GM18873 (cell line): ENCODE data around the gene AGPAT4.
"Not testable (repeated sequence)": the region's sequence is repeated elsewhere in the genome, so short reads cannot be mapped to it uniquely, and the experiment has no call there.

Experiments
- ATAC-seq: cut with Tn5 transposase; IDR thresholded peaks from one replicate; pipeline ENCODE4 v1.9.1; 2021; ENCODE audit warnings: mild to moderate bottlenecking, moderate library complexity, moderate number of reproducible peaks; ENCODE audit not compliant: unreplicated experiment, low FRiP score

AGPAT4 gene

GRCh38 chr6:161211380-161212035 lies 62.4 kb downstream of the AGPAT4 start:
- no peak for ATAC-seq

DNA sequence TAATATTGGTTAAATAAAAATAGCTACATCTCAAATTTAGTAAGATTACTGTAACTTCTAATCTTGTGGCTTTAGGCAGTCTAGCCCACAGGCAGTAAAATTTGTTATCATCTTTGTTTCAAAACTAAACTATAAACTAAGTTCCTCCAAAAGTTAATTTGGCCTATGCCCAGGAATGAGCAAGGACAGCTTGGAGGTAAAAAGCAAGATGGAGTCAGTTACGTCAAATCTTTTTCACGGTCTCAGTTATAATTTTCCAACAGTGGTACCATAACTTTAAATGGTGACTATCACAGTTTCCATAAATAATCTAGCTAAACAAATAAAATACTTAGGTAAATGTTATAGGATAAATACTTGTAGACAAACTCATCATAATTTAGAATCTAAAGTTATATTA lies 63.0 kb downstream of the AGPAT4 start:
- no peak for ATAC-seq

DNA sequence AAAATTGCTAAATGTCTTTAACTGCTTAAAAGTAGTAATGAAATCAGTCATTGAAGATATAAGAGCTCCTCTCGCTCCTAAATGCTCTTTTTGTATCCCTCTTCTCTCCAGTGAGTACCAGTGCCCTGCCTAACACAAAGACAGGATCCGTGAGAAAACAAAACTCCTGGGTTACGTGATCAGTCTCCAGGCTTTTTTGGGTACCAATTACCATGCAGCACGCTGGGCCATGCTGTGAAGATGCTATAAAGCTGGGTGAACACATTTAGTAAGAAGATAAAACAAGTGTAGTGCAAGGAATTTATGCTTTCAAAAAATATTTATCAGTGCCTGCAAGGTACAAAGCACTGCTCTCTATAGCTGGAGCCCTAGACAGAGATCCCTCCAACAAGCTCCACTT lies 66.7 kb downstream of the AGPAT4 start:
- no peak for ATAC-seq

DNA sequence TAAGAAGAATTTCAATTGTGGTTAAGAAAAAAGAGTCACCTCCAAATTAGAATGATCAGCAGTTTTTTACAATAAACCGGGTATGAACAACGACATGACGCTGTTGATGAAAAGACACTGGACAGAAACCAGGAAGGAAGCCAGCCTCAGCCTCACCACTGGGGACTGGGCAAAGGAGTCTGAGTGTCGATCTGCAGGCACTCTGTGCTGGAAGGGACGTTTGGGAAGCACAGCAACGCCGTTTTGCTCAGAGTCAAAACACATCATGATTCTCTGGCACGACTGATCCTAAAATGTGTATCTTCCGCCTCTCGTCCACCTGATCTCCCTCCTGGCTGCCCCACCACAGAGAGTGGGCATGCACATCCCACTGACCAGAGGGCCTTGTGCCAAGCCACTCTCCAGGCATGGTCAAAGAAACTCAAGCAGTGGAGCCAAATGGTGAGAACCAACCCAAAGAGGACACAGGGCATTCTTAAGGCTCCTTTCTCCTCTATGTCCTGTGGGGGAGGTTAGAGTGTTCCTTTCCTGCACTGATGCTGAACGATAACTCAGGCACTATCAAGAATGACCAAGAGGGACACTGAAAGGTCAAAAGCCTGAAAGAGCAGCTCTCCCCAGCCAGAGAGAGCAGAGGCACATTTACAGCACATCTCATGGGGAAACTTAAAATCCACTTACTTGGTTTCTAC lies 68.8 kb downstream of the AGPAT4 start:
- ATAC-seq, result no peak

DNA sequence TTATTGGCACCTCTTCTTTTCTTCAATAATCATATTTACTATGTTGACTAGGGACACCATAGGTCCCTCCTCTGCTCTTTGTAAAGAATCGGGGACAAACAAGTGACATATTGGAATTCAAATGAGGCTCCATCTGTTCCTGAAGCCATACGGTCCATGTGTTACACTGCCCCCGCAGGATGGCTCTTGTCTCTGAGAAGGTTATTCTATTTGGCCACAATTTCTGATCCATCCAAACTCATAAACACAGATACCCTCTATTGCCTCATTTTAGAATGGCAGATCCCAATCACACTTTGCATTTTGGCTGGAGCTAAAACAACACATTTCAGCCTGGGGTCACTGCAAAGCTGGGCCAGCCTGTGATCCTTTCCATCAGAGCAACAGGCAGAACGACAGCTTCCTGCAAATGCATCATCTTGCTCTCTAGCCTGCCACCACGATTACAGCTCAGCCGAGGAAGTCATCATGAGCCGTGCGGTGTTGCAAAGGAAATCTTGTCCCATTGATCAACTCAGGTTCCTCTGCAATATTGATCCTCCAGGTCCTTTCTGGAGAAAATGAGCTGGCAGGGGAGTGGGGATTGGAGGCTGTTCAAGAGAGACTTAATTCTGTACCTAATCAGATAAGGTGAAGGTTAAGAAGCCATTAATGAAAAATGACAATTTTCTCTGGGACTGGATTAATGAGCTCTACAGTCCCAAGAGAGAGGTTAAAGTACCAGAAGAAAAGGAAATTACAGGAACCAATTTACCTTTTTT lies 73.1 kb downstream of the AGPAT4 start:
- no peak for ATAC-seq

- no peak for ATAC-seq
Observed at GRCh38 chr6:161199850-161200249, 74.0 kb downstream of the AGPAT4 start.

GRCh38 chr6:161198783-161199460 lies 74.9 kb downstream of the AGPAT4 start:
- ATAC-seq, result no peak

- ATAC-seq, result no peak
Observed at GRCh38 chr6:161198176-161198575, 75.7 kb downstream of the AGPAT4 start.

DNA sequence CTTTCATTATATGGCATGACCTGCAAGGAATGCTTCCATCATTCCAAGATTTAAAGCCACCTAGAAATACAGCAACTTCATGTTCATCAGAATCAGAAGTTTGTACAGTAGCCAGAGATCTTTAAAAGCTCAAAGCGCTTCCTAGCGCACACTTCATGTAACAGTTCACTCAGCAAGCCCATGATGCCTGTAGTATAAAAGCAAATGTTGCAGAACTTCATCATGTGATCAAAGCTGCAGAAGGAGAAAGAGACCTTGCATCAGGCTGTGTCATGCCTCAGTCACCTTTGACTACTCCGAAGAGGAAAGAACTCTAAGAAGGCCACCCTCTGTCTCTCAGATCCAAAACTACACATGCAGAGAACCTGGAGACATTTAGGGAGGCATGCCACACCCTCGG lies 78.5 kb downstream of the AGPAT4 start:
- no peak for ATAC-seq

DNA sequence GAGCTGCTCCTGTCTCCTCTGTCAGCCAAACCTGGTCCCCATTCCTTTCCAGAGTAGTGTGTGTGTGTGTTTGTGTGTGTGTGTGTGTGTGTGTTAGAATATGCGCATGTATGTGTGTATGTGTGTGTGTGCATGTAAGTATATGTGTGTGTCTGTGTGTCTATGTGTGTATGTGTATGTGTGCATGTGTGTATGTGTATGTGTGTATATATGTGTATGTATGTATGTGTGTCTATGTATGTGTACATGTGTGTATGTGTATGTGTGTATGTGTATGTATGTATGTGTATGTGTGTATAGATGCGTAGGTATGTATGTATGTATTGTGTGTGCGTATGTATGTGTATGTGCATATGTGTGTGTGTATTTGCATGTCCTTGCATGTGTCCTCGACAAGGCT lies 79.5 kb downstream of the AGPAT4 start:
- no peak for ATAC-seq

DNA sequence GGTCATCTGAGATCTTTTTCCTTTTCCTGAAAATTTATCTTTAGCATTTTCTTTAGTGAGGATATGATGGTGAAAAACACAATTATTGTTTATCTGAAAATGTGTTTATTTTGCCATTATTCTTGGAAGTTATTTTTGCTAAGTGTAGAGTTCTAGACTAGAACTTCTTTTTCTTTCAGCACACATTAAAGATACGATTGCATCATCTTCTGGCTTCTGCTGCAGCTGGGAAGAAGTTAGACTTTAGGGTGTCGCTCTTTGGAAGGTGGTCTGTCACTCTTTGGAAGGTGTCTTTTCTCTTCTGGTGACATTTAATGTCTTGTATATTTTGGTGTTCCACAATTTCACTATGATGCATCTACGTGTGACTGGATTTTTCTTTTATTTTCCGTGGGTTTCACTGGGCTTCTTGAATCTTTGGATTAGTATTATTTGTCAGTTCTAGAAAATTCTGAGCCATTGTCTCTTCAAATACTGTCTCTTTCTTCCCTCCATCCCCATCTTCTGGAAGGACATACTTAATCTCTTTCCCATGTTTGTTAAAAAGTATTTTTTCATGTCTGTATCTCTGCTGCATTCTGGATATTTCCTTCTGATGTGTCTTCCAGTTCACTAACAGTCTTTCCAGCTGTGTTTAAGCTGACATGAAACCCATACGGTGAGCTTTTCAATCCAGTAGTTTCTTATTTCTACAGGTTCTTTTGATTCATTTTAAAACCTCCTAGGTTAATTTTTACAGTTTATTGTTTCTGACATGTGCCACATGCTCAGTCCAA lies 81.0 kb downstream of the AGPAT4 start:
- ATAC-seq, result no peak

- ATAC-seq, result no peak
Observed at GRCh38 chr6:161191671-161192070, 82.2 kb downstream of the AGPAT4 start.

DNA sequence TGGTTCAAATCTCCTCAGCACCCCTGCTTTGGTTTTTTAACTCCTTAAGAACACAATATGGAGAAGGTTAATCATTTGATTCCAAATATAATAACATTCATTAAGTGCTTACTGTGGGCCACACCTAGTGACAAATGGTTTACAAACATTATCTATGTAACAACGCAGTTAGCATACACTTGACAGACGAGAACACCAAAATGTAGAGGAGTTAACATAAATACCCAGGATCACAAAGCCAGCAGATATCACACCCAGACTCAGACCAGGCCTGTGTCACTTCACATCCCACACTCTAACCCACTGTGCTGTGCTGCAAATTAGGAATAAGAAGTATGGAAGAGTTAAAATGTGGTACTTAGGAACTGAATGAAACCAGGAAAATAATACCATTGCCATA lies 82.9 kb downstream of the AGPAT4 start:
- no peak for ATAC-seq

DNA sequence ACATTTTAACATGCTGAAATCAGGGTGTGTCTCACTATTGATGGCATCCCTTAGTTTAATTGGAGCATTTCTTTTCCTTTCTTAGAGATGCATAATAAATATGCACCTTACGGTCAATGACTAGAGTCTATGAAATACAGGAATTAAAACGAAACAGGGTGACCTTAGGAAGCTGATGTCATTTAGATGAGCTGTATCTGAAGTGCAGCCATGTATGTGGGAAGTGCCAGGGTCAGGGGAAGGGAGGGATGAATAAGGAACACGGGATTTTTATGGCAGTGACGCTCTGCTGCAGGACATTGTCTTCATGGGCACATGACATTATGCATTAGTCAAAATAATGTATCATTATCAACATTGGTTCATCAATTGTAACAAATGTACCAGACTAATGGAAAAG lies 84.0 kb downstream of the AGPAT4 start:
- ATAC-seq, result no peak

GRCh38 chr6:161188547-161189465 lies 85.1 kb downstream of the AGPAT4 start:
- ATAC-seq, result no peak

DNA sequence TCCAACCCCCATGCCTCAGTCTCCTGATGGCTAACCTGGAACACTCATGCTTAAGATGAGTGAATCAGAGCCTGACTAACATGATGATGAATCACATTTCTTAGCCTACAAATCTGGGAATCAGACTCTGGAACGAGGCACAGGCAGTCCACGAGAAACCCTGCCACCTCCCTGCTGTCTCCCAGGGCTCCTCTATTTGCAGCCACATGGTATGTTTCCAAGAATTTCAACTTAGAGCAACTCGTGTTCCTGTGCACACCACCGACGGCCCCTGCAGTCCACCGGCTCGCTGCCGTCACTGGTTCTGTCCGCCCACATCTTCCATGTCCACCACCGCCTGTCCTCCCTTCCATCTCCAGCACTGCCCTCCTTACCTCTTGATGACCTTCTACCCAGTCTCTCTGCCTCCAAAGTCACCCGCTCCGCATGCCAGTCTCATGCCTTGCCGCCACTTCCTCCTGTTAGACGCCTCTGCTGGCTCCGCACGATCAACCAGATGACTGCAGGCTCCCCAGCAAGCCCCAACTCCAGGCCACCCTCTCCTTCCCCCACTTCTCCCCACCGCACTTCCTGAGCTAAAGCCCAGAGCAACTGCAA lies 87.6 kb downstream of the AGPAT4 start:
- ATAC-seq, result no peak

GRCh38 chr6:161181121-161181520 lies 92.7 kb downstream of the AGPAT4 start:
- ATAC-seq, result no peak

GRCh38 chr6:161178155-161178554 lies 95.7 kb downstream of the AGPAT4 start:
- ATAC-seq, result not testable (repeated sequence)

GRCh38 chr6:161176428-161176827 lies 97.4 kb downstream of the AGPAT4 start:
- not testable (repeated sequence) for ATAC-seq
